Keratinocyte (primary cell): ENCODE results near the gene NFAT5. TPM values are rescaled to one million over a fixed set of nuclear protein-coding genes. Genes with fewer than 3 reads are reported as not detected.

Experiments
- DNase-seq: peaks from one replicate; pipeline ENCODE4 v3.0.0-alpha.2; 2011; ENCODE audit warnings: low read depth, missing footprints, low spot score
- FAIRE-seq: peaks from 2 replicates; lab custom pipeline; 2011; peaks lifted over from hg19 to GRCh38; lab: Jason Lieb, UNC
- H2AFZ ChIP-seq: 2 replicates; pipeline ENCODE4 v1.6.0; 2012; ENCODE audit warnings: low read length, control low read depth, inconsistent platforms; ENCODE audit not compliant: control insufficient read depth
- H3K27ac ChIP-seq: 2 replicates; pipeline ENCODE4 v1.5.1; 2011; ENCODE audit warnings: low read length; ENCODE audit not compliant: control insufficient read depth, insufficient read depth
- H3K27me3 ChIP-seq: 3 replicates; pipeline ENCODE4 v1.6.0; 2011; ENCODE audit warnings: low read length; ENCODE audit not compliant: control insufficient read depth, insufficient read depth; ENCODE audit errors: extremely low read depth
- H3K36me3 ChIP-seq, 2 experiments: 2 replicates in 1 of 2; 3 replicates in 1 of 2; pipeline ENCODE4 v1.5.1; 2011; ENCODE audit warnings: low read length in 2 of 2, mild to moderate bottlenecking in 1 of 2; ENCODE audit not compliant: control insufficient read depth in 2 of 2, insufficient read depth in 2 of 2; ENCODE audit errors: extremely low read depth in 1 of 2
- H3K4me1 ChIP-seq: 3 replicates; pipeline ENCODE4 v1.5.1; 2011; ENCODE audit warnings: low read length; ENCODE audit not compliant: control insufficient read depth, insufficient read depth; ENCODE audit errors: extremely low read depth
- H3K4me2 ChIP-seq: 3 replicates; pipeline ENCODE4 v1.6.0; 2011; ENCODE audit warnings: low read depth, low read length; ENCODE audit not compliant: control insufficient read depth, insufficient read depth; ENCODE audit errors: extremely low read depth
- H3K4me3 ChIP-seq, 3 experiments: fragments of 200-600 bp in 1 of 3; sonication (generic) in 1 of 3; 2 replicates in 2 of 3; 3 replicates in 1 of 3; pipeline ENCODE4 v1.5.1; 2011 to 2016; ENCODE audit warnings: low read length in 3 of 3, mild to moderate bottlenecking in 3 of 3, control low read depth in 2 of 3, inconsistent platforms in 1 of 3, low read depth in 1 of 3, mixed read lengths in 1 of 3, mixed run types in 1 of 3, moderate library complexity in 1 of 3; ENCODE audit not compliant: control insufficient read depth in 2 of 3, insufficient read depth in 2 of 3; ENCODE audit errors: extremely low read depth in 1 of 3
- H3K79me2 ChIP-seq: 2 replicates; pipeline ENCODE4 v1.6.0; 2012; ENCODE audit warnings: low read length; ENCODE audit not compliant: control insufficient read depth, insufficient read depth
- H3K9ac ChIP-seq: 3 replicates; pipeline ENCODE4 v1.6.0; 2011; ENCODE audit warnings: low read length; ENCODE audit not compliant: control insufficient read depth, insufficient read depth; ENCODE audit errors: extremely low read depth
- H3K9me1 ChIP-seq: 3 replicates; pipeline ENCODE4 v1.6.0; 2011; ENCODE audit warnings: low read length; ENCODE audit not compliant: control insufficient read depth, insufficient read depth; ENCODE audit errors: extremely low read depth
- H3K9me3 ChIP-seq: 2 replicates; pipeline ENCODE4 v1.5.1; 2012; ENCODE audit warnings: low read depth, low read length; ENCODE audit not compliant: control insufficient read depth
- H4K20me1 ChIP-seq: 3 replicates; pipeline ENCODE4 v1.6.0; 2011; ENCODE audit warnings: low read length; ENCODE audit not compliant: control insufficient read depth, insufficient read depth; ENCODE audit errors: extremely low read depth
- CTCF ChIP-seq, 3 experiments: IDR thresholded peaks in 1 of 3; conservative IDR thresholded peaks in 1 of 3; optimal IDR thresholded peaks in 1 of 3; 2 replicates in 2 of 3; 3 replicates in 1 of 3; pipeline versions ENCODE3 to v1.5.1; 2011; ENCODE audit warnings: low read length in 3 of 3, mild to moderate bottlenecking in 3 of 3, moderate library complexity in 2 of 3, control low read depth in 1 of 3, inconsistent platforms in 1 of 3; ENCODE audit not compliant: insufficient read depth in 2 of 3; ENCODE audit errors: extremely low read depth in 1 of 3
- EZH2 ChIP-seq: IDR thresholded peaks from one replicate; pipeline ENCODE4 v1.6.1; 2012; ENCODE audit warnings: inconsistent platforms, mild to moderate bottlenecking, low read length, moderate library complexity
- dilution Hi-C: fragments of 300-500 bp; cut with MboI; formaldehyde crosslinking; loops from one replicate; pipeline ENCODE4 v1.7.0; 2020; ENCODE audit warnings: low sequenced_read_pairs; ENCODE audit not compliant: extremely low pct_ligation_motif_present
- polyA plus RNA-seq, 5 experiments: library from polyadenylated mRNA; depleted of rRNA in 3 of 5; stranded (reverse) in 3 of 5; stranded (forward) in 1 of 5; unstranded in 1 of 5; fragments of >200 nt; gene quantifications; 1 replicate in 1 of 5; 2 replicates in 3 of 5; 3 replicates in 1 of 5; pipeline versions ENCODE4 v1.2.1 to v1.2.3, GENCODE V29; 2011 to 2012; ENCODE audit warnings: missing spikeins in 2 of 5, low read depth in 1 of 5, low replicate concordance in 1 of 5

Gene NFAT5
- polyA plus RNA-seq, 1 donor (not counting 4 experiments of a cell fraction or from before 2014, with no cell fraction given) = 24.9 TPM

GRCh38 chr16:69601250-69601649, 35.5 kb downstream of the NFAT5 start:
- H3K4me1 ChIP-seq = peaks cover 29% of the 10 kb centered on the region
- H3K27me3 ChIP-seq = no peaks in the 10 kb centered on the region
- no peak overlapping the region for H3K9ac ChIP-seq
- no peak overlapping the region for H3K4me3 ChIP-seq
- dilution Hi-C loops = no loop called here
- FAIRE-seq (no peak), DNase-seq (no peak)
- peaks cover 89% of the 10 kb centered on the region for H3K79me2 ChIP-seq
- H3K9me3 ChIP-seq = no peaks in the 10 kb centered on the region
- peaks cover 0 to 3% of the 10 kb centered on the region in 2 experiments for H3K36me3 ChIP-seq
- H3K27ac ChIP-seq = no peak overlapping the region
- H3K9me1 ChIP-seq = no peaks in the 10 kb centered on the region
- H2AFZ ChIP-seq = no peak overlapping the region
- no peak for TF ChIP-seq CTCF (optimal IDR thresholded peaks at IDR 0.05 in 1 of 3, IDR thresholded peaks at IDR 0.05 in 1 of 3, conservative IDR thresholded peaks at IDR 0.05 in 1 of 3; ENCODE audit: extremely low read depth in 1 of 3, insufficient read depth in 2 of 3, low read length in 3 of 3)
- TF ChIP-seq EZH2 = no peak
- no peak overlapping the region for H3K4me2 ChIP-seq
- H4K20me1 ChIP-seq = peaks cover 3% of the 10 kb centered on the region

GRCh38 chr16:69606985-69607384, 41.2 kb downstream of the NFAT5 start:
- H3K79me2 ChIP-seq = peaks cover 86% of the 10 kb centered on the region
- H3K27ac ChIP-seq = no peak overlapping the region
- no peaks in the 10 kb centered on the region for H3K9me3 ChIP-seq
- H3K36me3 ChIP-seq = peaks cover 3 to 4% of the 10 kb centered on the region in 2 experiments
- no peak overlapping the region for H2AFZ ChIP-seq
- no peak for FAIRE-seq
- TF ChIP-seq CTCF (optimal IDR thresholded peaks at IDR 0.05 in 1 of 3, IDR thresholded peaks at IDR 0.05 in 1 of 3, conservative IDR thresholded peaks at IDR 0.05 in 1 of 3; ENCODE audit: extremely low read depth in 1 of 3, insufficient read depth in 2 of 3, low read length in 3 of 3) = no peak
- TF ChIP-seq EZH2 = no peak
- H3K4me3 ChIP-seq = no peak overlapping the region
- no peaks in the 10 kb centered on the region for H3K27me3 ChIP-seq
- H3K4me2 ChIP-seq = no peak overlapping the region
- H4K20me1 ChIP-seq = no peaks in the 10 kb centered on the region
- H3K9me1 ChIP-seq = no peaks in the 10 kb centered on the region
- dilution Hi-C loops = no loop called here
- H3K9ac ChIP-seq = no peak overlapping the region
- peaks cover 15% of the 10 kb centered on the region for H3K4me1 ChIP-seq
- DNase-seq = no peak
